IMR-90 (cell line): ENCODE measurements around the gene CDON.

Experiments used
- BHLHE40 ChIP-seq: fragments of 150-350 bp; IDR thresholded peaks from 2 replicates; pipeline ENCODE4 v1.6.1; 2016; ENCODE audit warnings: mild to moderate bottlenecking, low read depth, low read length
- CEBPB ChIP-seq: IDR thresholded peaks from 2 replicates; pipeline ENCODE4 v1.6.1; 2012; ENCODE audit warnings: low read depth, low read length, improper control_type of control experiment
- CHD1 ChIP-seq: IDR thresholded peaks from 2 replicates; pipeline ENCODE4 v1.6.1; 2012; ENCODE audit warnings: low read depth, low read length, improper control_type of control experiment
- MAFK ChIP-seq: IDR thresholded peaks from 2 replicates; pipeline ENCODE4 v1.6.1; 2012; ENCODE audit warnings: low read depth, low read length, improper control_type of control experiment
- MAZ ChIP-seq: IDR thresholded peaks from 2 replicates; pipeline ENCODE4 v1.6.1; 2012; ENCODE audit warnings: low read depth, mild to moderate bottlenecking, low read length, improper control_type of control experiment, moderate library complexity, borderline replicate concordance
- MXI1 ChIP-seq: IDR thresholded peaks from 2 replicates; pipeline ENCODE4 v1.6.1; 2012; ENCODE audit warnings: low read depth, mild to moderate bottlenecking, low read length, moderate library complexity, borderline replicate concordance
- NFE2L2 ChIP-seq: fragments of 150-350 bp; IDR thresholded peaks from 2 replicates; pipeline ENCODE4 v1.6.1; 2016; ENCODE audit warnings: low read depth, mild to moderate bottlenecking, low read length
- POLR2A ChIP-seq: IDR thresholded peaks from 2 replicates; pipeline ENCODE4 v1.6.1; 2012; ENCODE audit warnings: mild to moderate bottlenecking, low read depth, low read length
- RAD21 ChIP-seq: IDR thresholded peaks from 2 replicates; pipeline ENCODE4 v1.6.1; 2012; ENCODE audit warnings: low read length, improper control_type of control experiment
- RCOR1 ChIP-seq: IDR thresholded peaks from 2 replicates; pipeline ENCODE4 v1.6.1; 2012; ENCODE audit warnings: mild to moderate bottlenecking, low read length, improper control_type of control experiment; ENCODE audit not compliant: insufficient replicate concordance
- RFX5 ChIP-seq: IDR thresholded peaks from 2 replicates; pipeline ENCODE4 v1.8.0; 2012; ENCODE audit warnings: low read depth, mild to moderate bottlenecking, low read length, moderate library complexity
- SMC3 ChIP-seq: fragments of 150-350 bp; IDR thresholded peaks from 2 replicates; pipeline ENCODE4 v1.6.1; 2016; ENCODE audit warnings: low read depth, mild to moderate bottlenecking, antibody characterized with exemption, low read length, moderate library complexity
- TF ChIP-seq, protein P1 (sequence below): conservative IDR thresholded peaks from 2 replicates; pipeline ENCODE4 v1.5.1; 2012; ENCODE audit warnings: mild to moderate bottlenecking, low read depth, low read length, improper control_type of control experiment
- TF ChIP-seq, protein P2 (sequence below): fragments of 150-350 bp; IDR thresholded peaks from 2 replicates; pipeline ENCODE4 v1.6.1; 2017; ENCODE audit warnings: mild to moderate bottlenecking, antibody characterized with exemption, low read length, low read depth

- TF ChIP-seq, protein P1, sequence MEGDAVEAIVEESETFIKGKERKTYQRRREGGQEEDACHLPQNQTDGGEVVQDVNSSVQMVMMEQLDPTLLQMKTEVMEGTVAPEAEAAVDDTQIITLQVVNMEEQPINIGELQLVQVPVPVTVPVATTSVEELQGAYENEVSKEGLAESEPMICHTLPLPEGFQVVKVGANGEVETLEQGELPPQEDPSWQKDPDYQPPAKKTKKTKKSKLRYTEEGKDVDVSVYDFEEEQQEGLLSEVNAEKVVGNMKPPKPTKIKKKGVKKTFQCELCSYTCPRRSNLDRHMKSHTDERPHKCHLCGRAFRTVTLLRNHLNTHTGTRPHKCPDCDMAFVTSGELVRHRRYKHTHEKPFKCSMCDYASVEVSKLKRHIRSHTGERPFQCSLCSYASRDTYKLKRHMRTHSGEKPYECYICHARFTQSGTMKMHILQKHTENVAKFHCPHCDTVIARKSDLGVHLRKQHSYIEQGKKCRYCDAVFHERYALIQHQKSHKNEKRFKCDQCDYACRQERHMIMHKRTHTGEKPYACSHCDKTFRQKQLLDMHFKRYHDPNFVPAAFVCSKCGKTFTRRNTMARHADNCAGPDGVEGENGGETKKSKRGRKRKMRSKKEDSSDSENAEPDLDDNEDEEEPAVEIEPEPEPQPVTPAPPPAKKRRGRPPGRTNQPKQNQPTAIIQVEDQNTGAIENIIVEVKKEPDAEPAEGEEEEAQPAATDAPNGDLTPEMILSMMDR: no peak
- TF ChIP-seq POLR2A (no peak), MAFK (no peak), CHD1 (no peak), RAD21 (no peak), BHLHE40 (no peak), SMC3 (no peak), RCOR1 (no peak), NFE2L2 (no peak), CEBPB (no peak), MAZ (no peak), RFX5 (no peak), MXI1 (no peak)
- TF ChIP-seq, protein P2, sequence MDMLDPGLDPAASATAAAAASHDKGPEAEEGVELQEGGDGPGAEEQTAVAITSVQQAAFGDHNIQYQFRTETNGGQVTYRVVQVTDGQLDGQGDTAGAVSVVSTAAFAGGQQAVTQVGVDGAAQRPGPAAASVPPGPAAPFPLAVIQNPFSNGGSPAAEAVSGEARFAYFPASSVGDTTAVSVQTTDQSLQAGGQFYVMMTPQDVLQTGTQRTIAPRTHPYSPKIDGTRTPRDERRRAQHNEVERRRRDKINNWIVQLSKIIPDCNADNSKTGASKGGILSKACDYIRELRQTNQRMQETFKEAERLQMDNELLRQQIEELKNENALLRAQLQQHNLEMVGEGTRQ: no peak
These were observed 75.5 kb downstream of the CDON start for GRCh38 chr11:125987066-125987641.
